HCT116 (cell line): ENCODE data around the gene CCDC8. TPM values are rescaled to one million over a fixed set of nuclear protein-coding genes. Genes with fewer than 3 reads are reported as not detected.

Source experiments
- ATAC-seq: fragments of 200-7000 bp; cut with Tn5 transposase; 2 replicates; pipeline ENCODE4 v1.9.1; 2020; ENCODE audit warnings: mild to moderate bottlenecking, moderate library complexity
- BruUV-seq: library from RNA; stranded (reverse); fragments of 400-500 nt; replicated peaks from 2 replicates; lab custom pipeline; 2021; lab: Mats Ljungman, UMichigan
- CTCF ChIA-PET: fragments of 300-600 bp; sonication (Branson Sonifier 250); formaldehyde crosslinking; loops from one replicate; lab custom pipeline; 2021; ENCODE audit warnings: antibody characterized with exemption; lab: Charles Lee
- POLR2A ChIA-PET: fragments of 300-600, 350-600 bp; sonication (Branson Sonifier 250); formaldehyde crosslinking; loops from one replicate; lab custom pipeline; 2021; ENCODE audit warnings: antibody characterized with exemption; lab: Charles Lee
- RAD21 ChIA-PET, 2 experiments: fragments of 300-600 bp; sonication (Branson Sonifier 250); formaldehyde crosslinking; loops; one replicate each; lab custom pipeline; 2023; ENCODE audit warnings: low total read pairs in 2 of 2; ENCODE audit not compliant: uncharacterized antibody in 2 of 2, unreplicated experiment in 2 of 2, low non-redundant PET in 1 of 2; lab: Charles Lee
- DNase-seq: peaks from one replicate; pipeline ENCODE4 v3.0.0-alpha.2; 2010; ENCODE audit warnings: low read depth, low spot score
- H2AFZ ChIP-seq: fragments of 200-600 bp; shearing (Covaris generic), sonication (generic); 2 replicates; pipeline ENCODE4 v1.6.1; 2017; ENCODE audit warnings: low read depth, mixed run types, mixed read lengths, antibody characterized with exemption, low read length; ENCODE audit not compliant: poor library complexity, severe bottlenecking
- H3K27ac ChIP-seq: 2 replicates; pipeline ENCODE4 v1.5.1; 2012; ENCODE audit warnings: low read depth, low read length
- H3K27me3 ChIP-seq: fragments of 200-600 bp; sonication (generic); 2 replicates; pipeline ENCODE4 v1.6.1; 2016; ENCODE audit warnings: mixed run types, low read length, mixed read lengths; ENCODE audit not compliant: insufficient read depth
- H3K36me3 ChIP-seq, 2 experiments: fragments of 200-500 bp in 1 of 2; fragments of 200-600 bp in 1 of 2; sonication (Bioruptor generic) in 1 of 2; sonication (generic) in 1 of 2; 2 replicates each; pipeline versions ENCODE4 v1.5.1 to v1.6.1; 2014 to 2016; ENCODE audit warnings: low read length in 2 of 2, inconsistent platforms in 1 of 2, mixed read lengths in 1 of 2, mixed run types in 1 of 2; ENCODE audit not compliant: insufficient read depth in 2 of 2, control insufficient read depth in 1 of 2
- H3K4me1 ChIP-seq, 2 experiments: fragments of 200-600 bp in 1 of 2; sonication (generic) in 1 of 2; 2 replicates each; pipeline versions ENCODE4 v1.5.1 to v1.6.1; 2012 to 2017; ENCODE audit warnings: low read length in 2 of 2, inconsistent platforms in 1 of 2, mild to moderate bottlenecking in 1 of 2, mixed read lengths in 1 of 2, mixed run types in 1 of 2, moderate library complexity in 1 of 2; ENCODE audit not compliant: insufficient read depth in 2 of 2, control insufficient read depth in 1 of 2
- H3K4me2 ChIP-seq: fragments of 200-600 bp; sonication (generic); 2 replicates; pipeline ENCODE4 v1.6.1; 2017; ENCODE audit warnings: mixed run types, low read length, mixed read lengths
- H3K4me3 ChIP-seq, 2 experiments: fragments of 200-600 bp in 1 of 2; sonication (generic) in 1 of 2; replicated peaks in 1 of 2; 2 replicates each; pipeline ENCODE4 v1.5.1; 2011 to 2016; ENCODE audit warnings: low read length in 2 of 2, control low read depth in 1 of 2, low read depth in 1 of 2, mild to moderate bottlenecking in 1 of 2, mixed read lengths in 1 of 2, mixed run types in 1 of 2
- H3K79me2 ChIP-seq: fragments of 200-600 bp; sonication (generic); 2 replicates; pipeline ENCODE4 v1.6.1; 2017; ENCODE audit warnings: mild to moderate bottlenecking, mixed run types, low read length, moderate library complexity, mixed read lengths; ENCODE audit not compliant: insufficient read depth
- H3K9ac ChIP-seq: fragments of 200-600 bp; sonication (generic); 2 replicates; pipeline ENCODE4 v1.6.1; 2016; ENCODE audit warnings: low read length, mixed read lengths
- H3K9me2 ChIP-seq: fragments of 200-600 bp; sonication (generic), shearing (Covaris generic); 2 replicates; pipeline ENCODE4 v1.6.1; 2017; ENCODE audit warnings: mixed run types, mild to moderate bottlenecking, moderate library complexity; ENCODE audit not compliant: insufficient read depth
- H3K9me3 ChIP-seq, 2 experiments: fragments of 200-500 bp in 1 of 2; fragments of 200-600 bp in 1 of 2; sonication (Bioruptor generic) in 1 of 2; sonication (generic) in 1 of 2; 2 replicates each; pipeline ENCODE4 v1.6.1; 2014 to 2017; ENCODE audit warnings: low read length in 2 of 2, mixed read lengths in 2 of 2, inconsistent platforms in 1 of 2, low read depth in 1 of 2, mild to moderate bottlenecking in 1 of 2, mixed run types in 1 of 2, moderate library complexity in 1 of 2; ENCODE audit not compliant: control insufficient read depth in 1 of 2, insufficient read depth in 1 of 2
- H4K20me1 ChIP-seq: fragments of 200-600 bp; sonication (generic), shearing (Covaris generic); 2 replicates; pipeline ENCODE4 v1.6.1; 2017; ENCODE audit warnings: mixed run types, mild to moderate bottlenecking, moderate library complexity; ENCODE audit not compliant: insufficient read depth
- ATF3 ChIP-seq: IDR thresholded peaks from 2 replicates; pipeline ENCODE4 v1.6.1; 2012
- CBX3 ChIP-seq: IDR thresholded peaks from 2 replicates; pipeline ENCODE4 v1.6.1; 2012; ENCODE audit warnings: low read depth
- CEBPB ChIP-seq: IDR thresholded peaks from 2 replicates; pipeline ENCODE4 v1.6.1; 2012; ENCODE audit warnings: low read depth
- CTCF ChIP-seq, 3 experiments: fragments of 200-600 bp in 1 of 3; sonication (generic) in 1 of 3; IDR thresholded peaks in 2 of 3; conservative IDR thresholded peaks in 1 of 3; 2 replicates each; pipeline ENCODE4 v1.5.1; 2012 to 2017; ENCODE audit warnings: low read depth in 2 of 3, low read length in 2 of 3, antibody characterized with exemption in 1 of 3, borderline replicate concordance in 1 of 3, control low read depth in 1 of 3, mild to moderate bottlenecking in 1 of 3, mixed read lengths in 1 of 3, mixed run types in 1 of 3, moderate library complexity in 1 of 3; ENCODE audit not compliant: insufficient read depth in 1 of 3
- EGR1 ChIP-seq: IDR thresholded peaks from 2 replicates; pipeline ENCODE4 v1.6.1; 2012; ENCODE audit warnings: low read depth
- EZH2 ChIP-seq: fragments of 200-600 bp; sonication (generic); IDR thresholded peaks from 2 replicates; pipeline ENCODE4 v1.6.1; 2017; ENCODE audit warnings: antibody characterized with exemption, mixed run types
- MAX ChIP-seq: IDR thresholded peaks from 2 replicates; pipeline ENCODE4 v1.6.1; 2012
- POLR2A ChIP-seq: IDR thresholded peaks from 2 replicates; pipeline ENCODE4 v1.7.0; 2011; ENCODE audit warnings: borderline replicate concordance; ENCODE audit not compliant: insufficient read depth, insufficient read length; ENCODE audit errors: extremely low read depth
- POLR2AphosphoS5 ChIP-seq: IDR thresholded peaks from 2 replicates; pipeline ENCODE4 v1.6.1; 2011; ENCODE audit warnings: mild to moderate bottlenecking, low read depth, low read length, moderate library complexity
- RAD21 ChIP-seq: IDR thresholded peaks from 2 replicates; pipeline ENCODE4 v1.6.1; 2012; ENCODE audit warnings: low read depth, mild to moderate bottlenecking
- SRF ChIP-seq: IDR thresholded peaks from 2 replicates; pipeline ENCODE4 v1.6.1; 2012; ENCODE audit warnings: low read depth
- TCF7L2 ChIP-seq: IDR thresholded peaks from 2 replicates; pipeline ENCODE4 v1.7.0; 2011; ENCODE audit warnings: borderline replicate concordance, inconsistent platforms; ENCODE audit not compliant: insufficient read depth, insufficient read length; ENCODE audit errors: extremely low read depth
- YY1 ChIP-seq: IDR thresholded peaks from 2 replicates; pipeline ENCODE4 v1.6.1; 2011; ENCODE audit warnings: low read length, low read depth, moderate library complexity, mild to moderate bottlenecking; ENCODE audit not compliant: insufficient replicate concordance; ENCODE audit errors: extremely low read depth
- ZBTB33 ChIP-seq: IDR thresholded peaks from 2 replicates; pipeline ENCODE4 v1.6.1; 2011; ENCODE audit warnings: mild to moderate bottlenecking, low read length, moderate library complexity; ENCODE audit not compliant: insufficient replicate concordance; ENCODE audit errors: extremely low read depth
- ZNF274 ChIP-seq: fragments of 200-500 bp; sonication (Bioruptor generic); IDR thresholded peaks from 2 replicates; pipeline ENCODE4 v1.6.1; 2014; ENCODE audit warnings: mild to moderate bottlenecking, low read depth, low read length, inconsistent platforms
- intact Hi-C: fragments of 100-400 bp; cut with micrococcal nuclease; formaldehyde crosslinking; loops from 2 replicates; pipeline ENCODE4 v1.10.0; 2022
- total RNA-seq: library from RNA; stranded (reverse); gene quantifications from one replicate; pipeline ENCODE4 v1.2.1, GENCODE V29; 2021; ENCODE audit not compliant: unreplicated experiment

Gene CCDC8
- total RNA-seq, 1 experiment from 2014 or later, result 0.10 TPM

- Histone ChIP-seq H3K9me3 (no peaks in the 10 kb centered on the region), H3K4me3 (no peak overlapping the region), H3K4me1 (no peaks in the 10 kb centered on the region), H2AFZ (no peak overlapping the region), H3K9ac (no peak overlapping the region), H3K36me3 (no peaks in the 10 kb centered on the region), H3K9me2 (no peaks in the 10 kb centered on the region), H3K27me3 (no peaks in the 10 kb centered on the region), H3K27ac (no peak overlapping the region), H3K4me2 (no peak overlapping the region), H3K79me2 (no peaks in the 10 kb centered on the region), H4K20me1 (no peaks in the 10 kb centered on the region)
- TF ChIP-seq TCF7L2 (no peak), CEBPB (no peak), CBX3 (no peak), EZH2 (no peak), YY1 (no peak)
- ChIA-PET RAD21 (no interaction called here), POLR2A (no interaction called here), CTCF (no interaction called here)
- DNase-seq, result no peak
- ATAC-seq, result no peak
- intact Hi-C loops, result no loop called here
- no TSS peak for BruUV-seq
These were observed 4.2 kb downstream of the CCDC8 start for GRCh38 chr19:46409191-46409590.

GRCh38 chr19:46408664-46409039 lies 4.7 kb downstream of the CCDC8 start:
- Histone ChIP-seq H3K4me1 (no peaks in the 10 kb centered on the region), H4K20me1 (no peaks in the 10 kb centered on the region), H3K4me2 (no peak overlapping the region), H3K27ac (no peak overlapping the region), H3K9me3 (no peaks in the 10 kb centered on the region), H3K9me2 (no peaks in the 10 kb centered on the region), H3K79me2 (no peaks in the 10 kb centered on the region), H2AFZ (no peak overlapping the region), H3K9ac (no peak overlapping the region), H3K4me3 (no peak overlapping the region), H3K36me3 (no peaks in the 10 kb centered on the region), H3K27me3 (no peaks in the 10 kb centered on the region)
- CTCF ChIA-PET, result no interaction called here
- RAD21 ChIA-PET, result no interaction called here
- intact Hi-C loops, result no loop called here
- DNase-seq (no peak), ATAC-seq (no peak)
- POLR2A ChIA-PET, result no interaction called here
- BruUV-seq, result no TSS peak
- TF ChIP-seq CTCF (IDR thresholded peaks at IDR 0.05 in 2 of 3, conservative IDR thresholded peaks at IDR 0.05 in 1 of 3; ENCODE audit: borderline replicate concordance in 1 of 3, insufficient read depth in 1 of 3, low read depth in 2 of 3, low read length in 2 of 3) (no peak), TCF7L2 (no peak), ATF3 (no peak), POLR2A (no peak), POLR2AphosphoS5 (no peak), EGR1 (no peak), EZH2 (no peak), RAD21 (no peak), ZNF274 (no peak), MAX (no peak), ZBTB33 (no peak), SRF (no peak)
